IMR-90 (cell line): ENCODE measurements around the gene ART4.

ENCODE experiments used
- BHLHE40 ChIP-seq: fragments of 150-350 bp; IDR thresholded peaks from 2 replicates; pipeline ENCODE4 v1.6.1; 2016; ENCODE audit warnings: mild to moderate bottlenecking, low read depth, low read length
- CHD1 ChIP-seq: IDR thresholded peaks from 2 replicates; pipeline ENCODE4 v1.6.1; 2012; ENCODE audit warnings: low read depth, low read length, improper control_type of control experiment
- CTCF ChIP-seq: conservative IDR thresholded peaks from 2 replicates; pipeline ENCODE4 v1.5.1; 2012; ENCODE audit warnings: mild to moderate bottlenecking, low read depth, low read length, improper control_type of control experiment
- FOS ChIP-seq: fragments of 150-350 bp; IDR thresholded peaks from 2 replicates; pipeline ENCODE4 v1.6.1; 2016; ENCODE audit warnings: low read depth, low read length
- MAFK ChIP-seq: IDR thresholded peaks from 2 replicates; pipeline ENCODE4 v1.6.1; 2012; ENCODE audit warnings: low read depth, low read length, improper control_type of control experiment
- MAZ ChIP-seq: IDR thresholded peaks from 2 replicates; pipeline ENCODE4 v1.6.1; 2012; ENCODE audit warnings: low read depth, mild to moderate bottlenecking, low read length, improper control_type of control experiment, moderate library complexity, borderline replicate concordance
- MXI1 ChIP-seq: IDR thresholded peaks from 2 replicates; pipeline ENCODE4 v1.6.1; 2012; ENCODE audit warnings: low read depth, mild to moderate bottlenecking, low read length, moderate library complexity, borderline replicate concordance
- NFE2L2 ChIP-seq: fragments of 150-350 bp; IDR thresholded peaks from 2 replicates; pipeline ENCODE4 v1.6.1; 2016; ENCODE audit warnings: low read depth, mild to moderate bottlenecking, low read length
- POLR2A ChIP-seq: IDR thresholded peaks from 2 replicates; pipeline ENCODE4 v1.6.1; 2012; ENCODE audit warnings: mild to moderate bottlenecking, low read depth, low read length
- RAD21 ChIP-seq: IDR thresholded peaks from 2 replicates; pipeline ENCODE4 v1.6.1; 2012; ENCODE audit warnings: low read length, improper control_type of control experiment
- RFX5 ChIP-seq: IDR thresholded peaks from 2 replicates; pipeline ENCODE4 v1.8.0; 2012; ENCODE audit warnings: low read depth, mild to moderate bottlenecking, low read length, moderate library complexity
- SMC3 ChIP-seq: fragments of 150-350 bp; IDR thresholded peaks from 2 replicates; pipeline ENCODE4 v1.6.1; 2016; ENCODE audit warnings: low read depth, mild to moderate bottlenecking, antibody characterized with exemption, low read length, moderate library complexity
- USF2 ChIP-seq: fragments of 150-350 bp; IDR thresholded peaks from 2 replicates; pipeline ENCODE4 v1.6.1; 2017; ENCODE audit warnings: mild to moderate bottlenecking, antibody characterized with exemption, low read length, low read depth
- TF ChIP-seq, protein P1 (sequence below): fragments of 150-350 bp; IDR thresholded peaks from 2 replicates; pipeline ENCODE4 v1.6.1; 2016; ENCODE audit warnings: low read depth, mild to moderate bottlenecking, low read length, moderate library complexity, borderline replicate concordance

DNA sequence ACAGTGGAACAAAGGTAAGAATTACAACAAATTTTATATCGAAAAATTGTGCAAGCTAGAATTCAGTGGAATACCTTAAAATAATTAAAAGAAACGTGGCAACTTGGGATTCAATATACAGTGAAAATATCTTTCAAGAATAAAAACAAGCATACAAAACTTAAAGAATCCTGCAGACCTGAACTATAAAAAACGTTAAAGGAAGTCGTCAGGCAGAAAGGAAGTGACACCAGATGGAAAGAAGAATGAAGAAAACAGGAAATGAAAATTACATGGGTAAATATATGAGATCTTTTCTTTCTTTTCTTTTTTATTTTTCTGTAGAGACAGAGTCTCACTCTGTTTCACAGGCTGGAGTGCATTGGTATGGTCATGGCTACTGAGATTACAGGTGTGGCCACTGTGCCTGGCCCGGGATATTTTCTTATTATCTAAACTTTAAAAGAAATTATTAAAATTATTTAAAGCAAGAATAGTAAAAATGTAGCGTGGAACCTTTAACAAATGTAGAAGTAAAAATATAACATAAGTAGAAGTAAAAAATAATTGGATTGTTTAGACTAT lies 37.6 kb upstream of the ART4 start:
- TF ChIP-seq MAFK, result no peak
- TF ChIP-seq MAZ, result no peak
- TF ChIP-seq CTCF, result no peak
- no peak for TF ChIP-seq USF2
- TF ChIP-seq POLR2A, result no peak
- TF ChIP-seq RAD21, result no peak
- TF ChIP-seq SMC3, result no peak
- no peak for TF ChIP-seq BHLHE40
- TF ChIP-seq, protein P1, sequence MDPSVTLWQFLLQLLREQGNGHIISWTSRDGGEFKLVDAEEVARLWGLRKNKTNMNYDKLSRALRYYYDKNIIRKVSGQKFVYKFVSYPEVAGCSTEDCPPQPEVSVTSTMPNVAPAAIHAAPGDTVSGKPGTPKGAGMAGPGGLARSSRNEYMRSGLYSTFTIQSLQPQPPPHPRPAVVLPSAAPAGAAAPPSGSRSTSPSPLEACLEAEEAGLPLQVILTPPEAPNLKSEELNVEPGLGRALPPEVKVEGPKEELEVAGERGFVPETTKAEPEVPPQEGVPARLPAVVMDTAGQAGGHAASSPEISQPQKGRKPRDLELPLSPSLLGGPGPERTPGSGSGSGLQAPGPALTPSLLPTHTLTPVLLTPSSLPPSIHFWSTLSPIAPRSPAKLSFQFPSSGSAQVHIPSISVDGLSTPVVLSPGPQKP, result no peak
- TF ChIP-seq RFX5, result no peak
- TF ChIP-seq NFE2L2, result no peak
- no peak for TF ChIP-seq CHD1
- no peak for TF ChIP-seq FOS
- TF ChIP-seq MXI1, result no peak
